Measurements from ENCODE around the gene SNRPD3.
"Not testable (repeated sequence)": the region's sequence is repeated elsewhere in the genome, so short reads cannot be mapped to it uniquely, and the experiment has no call there.

The SNRPD3 gene

DNA sequence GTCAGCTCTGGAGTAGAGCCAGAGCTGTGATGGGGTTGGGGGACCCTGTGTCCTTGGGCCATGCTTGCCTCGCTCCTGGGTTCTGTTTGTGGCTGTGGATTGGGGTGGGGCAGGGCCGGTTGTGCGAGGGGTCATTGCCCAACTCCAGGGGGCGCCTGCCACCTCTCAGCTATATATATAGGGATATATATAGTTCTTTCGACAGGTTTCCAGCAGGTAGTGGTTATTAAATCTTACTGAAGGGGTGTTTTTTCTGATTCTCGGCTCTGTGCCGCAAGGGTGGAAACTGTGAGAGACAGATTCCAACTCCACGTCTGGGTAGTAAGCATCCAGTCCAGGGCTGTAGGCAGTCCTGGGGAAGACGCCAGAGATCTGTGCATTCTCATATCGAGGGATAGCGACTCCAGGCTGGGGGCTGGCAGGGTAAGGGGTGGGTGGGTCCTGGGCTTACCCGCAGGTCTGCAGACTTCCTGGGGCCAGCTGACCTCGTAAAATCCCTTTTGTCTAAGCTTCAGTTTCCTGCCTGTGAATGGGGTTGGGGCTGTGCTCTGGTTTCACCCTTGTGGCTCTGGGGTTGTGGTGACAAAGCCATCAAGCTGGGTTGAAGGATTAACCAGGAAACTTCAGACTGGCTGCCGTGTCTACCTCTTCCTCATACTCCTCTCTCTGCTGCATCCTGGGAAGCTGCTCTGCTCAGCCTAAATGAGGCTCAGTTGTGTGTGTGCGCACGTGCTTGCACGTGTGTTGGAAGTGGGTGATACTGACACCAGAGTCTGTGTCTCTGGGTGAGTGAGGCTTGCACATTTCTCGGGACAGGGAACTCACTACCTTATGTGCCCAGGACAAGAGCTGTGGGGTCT, 48.2 kb downstream of the SNRPD3 start:
- DNase-seq (ENCODE audit: low read depth, low spot score); in situ Hi-C loops (cut with HindIII; ENCODE audit: low sequenced_read_pairs); H3K4me3 ChIP-seq (ENCODE audit: low read depth, low read length): not testable (repeated sequence)

DNA sequence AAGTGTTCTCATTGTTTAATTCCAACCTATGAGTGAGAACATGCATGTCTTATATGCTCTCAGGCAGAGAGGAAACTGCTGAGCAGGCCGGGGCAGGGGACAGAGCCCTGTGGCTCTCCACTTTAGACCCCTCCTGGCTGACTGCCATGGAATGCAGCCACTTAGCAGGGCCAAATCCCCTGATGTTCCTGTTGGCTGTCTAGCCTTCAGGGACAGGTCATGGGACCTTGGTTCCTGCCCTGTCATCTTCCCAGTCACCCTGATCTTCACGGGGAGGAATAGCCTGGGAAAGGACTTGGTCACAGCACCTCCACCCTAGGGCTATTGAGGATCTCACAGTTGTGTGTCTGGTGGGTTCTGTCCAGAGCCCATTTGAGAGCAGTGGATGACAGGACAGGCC, 50.5 kb downstream of the SNRPD3 start:
- H3K4me3 ChIP-seq (ENCODE audit: low read depth, low read length); in situ Hi-C loops (cut with HindIII; ENCODE audit: low sequenced_read_pairs); DNase-seq (ENCODE audit: low read depth, low spot score): not testable (repeated sequence)

- in situ Hi-C loops (cut with HindIII; ENCODE audit: low sequenced_read_pairs); H3K4me3 ChIP-seq (ENCODE audit: low read depth, low read length); DNase-seq (ENCODE audit: low read depth, low spot score): not testable (repeated sequence)
Observed at GRCh38 chr22:24607429-24607983, 51.7 kb downstream of the SNRPD3 start.

DNA sequence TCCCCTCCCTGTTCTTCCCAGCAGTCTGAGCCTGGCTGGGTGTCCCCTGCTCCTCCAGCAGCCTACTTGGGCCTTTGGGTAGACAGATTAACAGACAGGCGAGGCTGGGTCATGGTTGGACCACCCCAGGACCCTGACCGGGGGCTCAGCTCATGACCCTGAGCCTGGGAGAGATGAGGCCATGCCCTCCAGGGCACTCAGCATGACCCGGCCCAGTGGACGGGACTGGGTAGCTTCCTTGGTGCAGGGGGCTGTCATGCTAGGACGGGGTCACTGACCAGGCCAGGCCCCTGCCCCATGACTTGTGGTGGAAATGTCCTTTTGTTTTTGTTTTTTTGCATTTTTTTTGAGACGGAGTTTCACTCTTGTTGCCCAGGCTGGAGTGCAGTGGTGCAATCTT, 52.5 kb downstream of the SNRPD3 start:
- DNase-seq (ENCODE audit: low read depth, low spot score); in situ Hi-C loops (cut with HindIII; ENCODE audit: low sequenced_read_pairs); H3K4me3 ChIP-seq (ENCODE audit: low read depth, low read length): not testable (repeated sequence)

GRCh38 chr22:24609888-24610287, 54.1 kb downstream of the SNRPD3 start:
- DNase-seq (ENCODE audit: low read depth, low spot score); in situ Hi-C loops (cut with HindIII; ENCODE audit: low sequenced_read_pairs); H3K4me3 ChIP-seq (ENCODE audit: low read depth, low read length): not testable (repeated sequence)

- in situ Hi-C loops (cut with HindIII; ENCODE audit: low sequenced_read_pairs); DNase-seq (ENCODE audit: low read depth, low spot score); H3K4me3 ChIP-seq (ENCODE audit: low read depth, low read length): not testable (repeated sequence)
Observed at GRCh38 chr22:24614794-24615193, 59.0 kb downstream of the SNRPD3 start.

GRCh38 chr22:24621244-24621643, 65.4 kb downstream of the SNRPD3 start:
- DNase-seq (ENCODE audit: low read depth, low spot score); H3K4me3 ChIP-seq (ENCODE audit: low read depth, low read length); in situ Hi-C loops (cut with HindIII; ENCODE audit: low sequenced_read_pairs): not testable (repeated sequence)

DNA sequence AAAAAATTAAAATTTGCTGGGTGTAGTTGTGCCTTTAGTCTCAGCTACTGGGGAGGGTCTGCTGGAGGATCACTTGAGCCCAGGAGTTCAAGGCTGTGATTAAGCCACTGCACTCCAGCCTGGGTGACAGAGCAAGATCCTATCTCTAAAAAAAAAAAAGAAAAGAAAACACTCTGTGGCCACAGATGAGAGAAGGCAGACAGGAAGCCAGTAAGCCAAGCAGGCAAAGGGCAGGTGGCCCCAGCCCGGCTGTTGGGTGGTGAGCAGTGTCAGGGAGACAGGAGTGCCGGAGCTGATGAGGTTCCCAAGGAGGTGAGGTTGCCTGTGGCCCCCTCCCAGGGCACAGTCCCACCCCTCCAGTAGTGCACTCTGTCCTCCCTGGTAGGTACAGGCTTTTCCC, 66.8 kb downstream of the SNRPD3 start:
- in situ Hi-C loops (cut with HindIII; ENCODE audit: low sequenced_read_pairs); H3K4me3 ChIP-seq (ENCODE audit: low read depth, low read length); DNase-seq (ENCODE audit: low read depth, low spot score): not testable (repeated sequence)
